BE2C (cell line): Measurements from ENCODE around the gene CXCL14.
"Not testable (repeated sequence)": the region's sequence is repeated elsewhere in the genome, so short reads cannot be mapped to it uniquely, and the experiment has no call there.

Source experiments
- DNase-seq: peaks from one replicate; pipeline ENCODE4 v3.0.0-alpha.2; 2020
- H3K27me3 ChIP-seq: fragments of 250-450 bp; sonication (Bioruptor Pico); 2 replicates; pipeline ENCODE4 v1.5.1; 2020; ENCODE audit warnings: mild to moderate bottlenecking
- H3K36me3 ChIP-seq: fragments of 250-450 bp; sonication (Bioruptor Pico); 2 replicates; pipeline ENCODE4 v1.5.1; 2020; ENCODE audit warnings: mild to moderate bottlenecking
- H3K4me1 ChIP-seq: fragments of 250-450 bp; sonication (Bioruptor Pico); 2 replicates; pipeline ENCODE4 v1.5.1; 2020
- H3K4me3 ChIP-seq: 2 replicates; pipeline ENCODE4 v1.5.1; 2011; ENCODE audit warnings: low read depth, low read length
- H3K9me3 ChIP-seq: fragments of 250-450 bp; sonication (Bioruptor Pico); 2 replicates; pipeline ENCODE4 v1.5.1; 2020
- CTCF ChIP-seq: IDR thresholded peaks from 2 replicates; pipeline ENCODE4 v1.5.1; 2012; ENCODE audit warnings: mild to moderate bottlenecking, low read depth, low read length

CXCL14 gene

DNA sequence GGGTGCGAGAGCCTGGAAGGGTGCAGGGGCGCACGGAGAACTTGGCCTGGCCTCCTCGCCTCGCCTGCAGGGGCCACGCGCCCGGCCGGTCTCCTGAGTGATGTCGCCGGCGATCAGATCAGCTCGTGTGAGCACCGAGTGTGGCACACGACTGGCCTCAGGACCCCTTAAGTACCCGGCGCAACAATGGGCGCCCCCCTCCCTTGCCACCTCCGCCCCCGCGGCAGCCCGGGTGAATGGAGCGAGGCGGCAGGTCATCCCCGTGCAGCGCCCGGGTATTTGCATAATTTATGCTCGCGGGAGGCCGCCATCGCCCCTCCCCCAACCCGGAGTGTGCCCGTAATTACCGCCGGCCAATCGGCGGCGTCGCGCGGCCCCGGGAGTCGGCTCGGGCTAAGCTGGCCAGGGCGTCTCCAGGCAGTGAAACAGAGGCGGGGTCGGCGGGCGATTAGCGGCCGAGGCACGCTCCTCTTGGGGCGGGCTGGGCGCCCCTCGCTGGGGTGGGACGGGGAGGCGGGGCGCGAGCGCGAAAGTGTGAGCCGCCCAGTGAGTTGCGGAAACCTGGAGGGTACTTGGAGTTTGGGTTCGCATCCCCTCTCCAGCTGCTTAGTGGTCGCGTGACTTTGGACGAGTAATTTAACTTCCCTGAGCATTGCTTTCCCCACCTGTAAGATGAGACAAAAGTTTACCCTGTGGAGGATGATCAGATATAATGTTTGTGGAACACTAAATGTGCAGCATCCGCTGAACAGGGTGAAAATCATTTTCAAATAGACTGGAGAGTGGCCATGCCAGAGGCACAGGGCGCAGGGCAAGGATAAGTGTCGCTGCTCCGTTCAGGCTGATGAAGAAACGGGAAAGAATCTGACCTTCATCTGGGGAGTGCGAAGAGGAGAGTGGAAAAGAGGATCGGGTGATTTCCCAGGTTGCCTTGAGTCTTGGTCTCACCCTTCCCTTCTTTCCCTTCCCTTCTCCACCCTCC, 42.7 kb downstream of the CXCL14 start, which contains the start of gene NEUROG1:
Gene NEUROG1 (minus strand): TSS at position 145 of the 982 bp plus-strand sequence. CDS start 274 bp downstream, outside the sequence.
- Histone ChIP-seq H3K4me3 (no peak within 1 kb of the TSS), H3K4me1 (no peaks in the 10 kb centered on the region), H3K36me3 (no peaks in the 10 kb centered on the region), H3K9me3 (no peaks in the 10 kb centered on the region), H3K27me3 (peaks cover 81% of the 10 kb centered on the region)
- TF ChIP-seq CTCF, result no peak
- peak; percentile 28 for DNase-seq

DNA sequence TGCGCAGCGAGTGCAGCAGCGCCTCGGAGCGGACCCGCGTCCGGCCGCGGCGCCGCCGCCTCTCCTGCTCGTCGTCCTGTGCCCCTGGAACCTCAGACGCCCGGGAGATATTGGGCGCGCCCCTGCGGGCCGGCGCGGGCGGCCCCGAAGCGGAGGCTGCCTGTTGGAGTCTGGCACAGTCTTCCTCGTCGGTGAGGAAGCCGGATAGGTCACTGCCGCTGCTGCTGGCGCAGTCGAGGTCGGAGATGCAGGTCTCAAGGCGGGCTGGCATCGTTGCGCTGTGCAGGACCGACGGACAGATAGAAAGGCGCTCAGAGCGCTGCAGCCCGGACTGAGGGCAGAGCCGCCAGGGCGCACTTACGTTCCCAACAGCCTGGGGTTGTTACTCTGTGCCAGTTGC, 43.4 kb downstream of the CXCL14 start:
- Histone ChIP-seq H3K4me3 (no peak overlapping the region), H3K27me3 (peaks cover 83% of the 10 kb centered on the region), H3K9me3 (no peaks in the 10 kb centered on the region), H3K36me3 (no peaks in the 10 kb centered on the region), H3K4me1 (no peaks in the 10 kb centered on the region)
- DNase-seq, result no peak
- no peak for TF ChIP-seq CTCF

- no peaks in the 10 kb centered on the region for H3K36me3 ChIP-seq
- no peaks in the 10 kb centered on the region for H3K9me3 ChIP-seq
- no peak for TF ChIP-seq CTCF
- no peak overlapping the region for H3K4me3 ChIP-seq
- peaks cover 85% of the 10 kb centered on the region for H3K27me3 ChIP-seq
- peak; percentile 18 for DNase-seq
- H3K4me1 ChIP-seq, result no peaks in the 10 kb centered on the region
Measured at GRCh38 chr5:135534609-135535419, 44.0 kb downstream of the CXCL14 start.

- H3K27me3 ChIP-seq, result peaks cover 84% of the 10 kb centered on the region
- no peak for TF ChIP-seq CTCF
- H3K4me1 ChIP-seq, result no peaks in the 10 kb centered on the region
Measured at GRCh38 chr5:135533794-135534193, 45.0 kb downstream of the CXCL14 start.

GRCh38 chr5:135533334-135533733, 45.5 kb downstream of the CXCL14 start:
- Histone ChIP-seq H3K4me3 (no peak overlapping the region), H3K27me3 (peaks cover 83% of the 10 kb centered on the region), H3K9me3 (no peaks in the 10 kb centered on the region), H3K4me1 (no peaks in the 10 kb centered on the region), H3K36me3 (no peaks in the 10 kb centered on the region)
- DNase-seq, result no peak
- no peak for TF ChIP-seq CTCF

More at GRCh38 chr5:135533794-135534193, 45.0 kb downstream of the CXCL14 start:
- no peak for DNase-seq
- Histone ChIP-seq H3K36me3 (no peaks in the 10 kb centered on the region), H3K9me3 (no peaks in the 10 kb centered on the region), H3K4me3 (no peak overlapping the region)

- H3K9me3 ChIP-seq, H3K4me3 ChIP-seq, H3K4me1 ChIP-seq, H3K36me3 ChIP-seq, DNase-seq: not testable (repeated sequence)
- peaks cover 56% of the 10 kb centered on the region for H3K27me3 ChIP-seq
Measured at GRCh38 chr5:135529576-135529975, 49.2 kb downstream of the CXCL14 start.
